KBM-7 (cell line): ENCODE measurements around the gene SLC2A9.

Source experiments
- DNase-seq: peaks from one replicate; pipeline ENCODE4 v3.0.0-alpha.2; 2015
- in situ Hi-C: fragments of 300-500 bp; cut with MboI; formaldehyde crosslinking; loops from 2 replicates; pipeline ENCODE4 v1.14.3; 2020; ENCODE audit warnings: low sequenced_read_pairs, low pct_unique_long_range_greater_than_20kb, mixed read lengths

SLC2A9 gene

GRCh38 chr4:10047967-10048366 is 26.7 kb upstream of the SLC2A9 start:
- in situ Hi-C loops = no loop called here
- no peak for DNase-seq

- no peak for DNase-seq
- in situ Hi-C loops = no loop called here
These were observed 25.2 kb upstream of the SLC2A9 start for GRCh38 chr4:10046471-10046870.

- in situ Hi-C loops = no loop called here
- no peak for DNase-seq
These were observed 24.2 kb upstream of the SLC2A9 start for GRCh38 chr4:10045481-10045880.

DNA sequence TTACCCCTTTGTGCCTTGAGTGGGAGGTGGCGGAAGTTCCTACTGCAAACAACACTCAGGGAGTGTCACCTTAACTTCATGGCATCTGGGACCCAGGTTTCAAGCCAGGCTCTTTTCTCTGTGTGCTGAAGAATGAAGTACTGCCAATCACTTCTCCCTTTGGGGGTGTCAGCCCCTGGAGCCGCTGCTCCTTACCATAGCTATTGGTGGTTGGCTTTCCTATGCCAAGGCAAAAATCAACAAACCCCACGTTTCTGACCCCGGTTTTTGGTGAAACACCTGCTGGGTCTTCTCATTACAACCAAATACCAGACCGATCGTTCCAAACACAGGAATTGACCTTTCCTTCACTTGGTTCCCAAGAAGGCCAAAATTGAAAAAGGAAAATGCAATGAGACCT is 19.7 kb upstream of the SLC2A9 start:
- in situ Hi-C loops = no loop called here
- DNase-seq = no peak

- in situ Hi-C loops = no loop called here
- DNase-seq = no peak
These were observed 19.0 kb upstream of the SLC2A9 start for GRCh38 chr4:10040049-10040892.

- DNase-seq = no peak
- in situ Hi-C loops = no loop called here
These were observed 15.6 kb upstream of the SLC2A9 start for GRCh38 chr4:10036807-10037342.

- no peak for DNase-seq
- in situ Hi-C loops = no loop called here
These were observed 13.8 kb upstream of the SLC2A9 start for GRCh38 chr4:10035130-10035529.

- in situ Hi-C loops = no loop called here
- no peak for DNase-seq
These were observed 13.4 kb upstream of the SLC2A9 start for GRCh38 chr4:10034612-10035104.

DNA sequence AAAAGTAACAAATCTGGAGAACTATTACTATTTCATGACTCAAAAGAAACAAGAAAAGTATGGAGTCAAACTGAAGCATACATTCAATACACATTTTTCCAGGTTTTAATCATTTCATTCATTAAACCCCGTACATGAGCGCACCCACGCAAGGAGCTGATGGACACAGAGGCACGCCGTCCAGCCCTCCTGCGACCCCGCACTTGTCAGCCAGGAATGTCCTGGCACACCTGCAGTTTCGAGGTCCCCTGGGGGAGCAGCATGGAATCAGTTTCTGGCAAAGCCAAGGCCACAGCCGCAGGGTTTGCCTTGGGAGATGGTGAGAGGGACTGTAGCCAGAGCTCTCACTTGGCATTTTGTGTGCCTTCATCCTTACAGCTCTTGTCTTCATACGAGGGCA is 12.8 kb upstream of the SLC2A9 start:
- DNase-seq = no peak
- in situ Hi-C loops = no loop called here

GRCh38 chr4:10033191-10033881 is 12.0 kb upstream of the SLC2A9 start:
- in situ Hi-C loops = no loop called here
- peak; percentile 54 for DNase-seq

DNA sequence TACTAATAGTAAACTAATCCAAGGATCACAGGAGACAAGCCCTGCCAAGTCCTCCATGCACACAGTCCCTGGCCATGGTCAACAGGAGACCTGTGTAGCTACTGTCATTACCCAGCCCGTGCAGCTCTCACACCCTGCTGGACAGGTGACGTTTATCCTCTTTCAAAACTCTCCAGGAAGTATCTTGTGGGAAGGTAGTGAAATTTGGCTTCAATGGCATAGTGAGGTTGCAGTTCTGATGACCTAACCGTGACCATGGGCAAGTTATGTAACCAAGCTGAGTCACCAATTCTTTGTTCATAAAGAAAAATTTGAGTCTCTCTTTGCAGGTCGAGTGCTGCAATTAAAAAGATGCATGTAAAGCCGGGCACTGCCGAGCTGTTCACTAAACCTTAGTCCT is 11.3 kb upstream of the SLC2A9 start:
- no peak for DNase-seq
- in situ Hi-C loops = no loop called here

GRCh38 chr4:10031668-10032590 is 10.6 kb upstream of the SLC2A9 start:
- in situ Hi-C loops = no loop called here
- DNase-seq = no peak

DNA sequence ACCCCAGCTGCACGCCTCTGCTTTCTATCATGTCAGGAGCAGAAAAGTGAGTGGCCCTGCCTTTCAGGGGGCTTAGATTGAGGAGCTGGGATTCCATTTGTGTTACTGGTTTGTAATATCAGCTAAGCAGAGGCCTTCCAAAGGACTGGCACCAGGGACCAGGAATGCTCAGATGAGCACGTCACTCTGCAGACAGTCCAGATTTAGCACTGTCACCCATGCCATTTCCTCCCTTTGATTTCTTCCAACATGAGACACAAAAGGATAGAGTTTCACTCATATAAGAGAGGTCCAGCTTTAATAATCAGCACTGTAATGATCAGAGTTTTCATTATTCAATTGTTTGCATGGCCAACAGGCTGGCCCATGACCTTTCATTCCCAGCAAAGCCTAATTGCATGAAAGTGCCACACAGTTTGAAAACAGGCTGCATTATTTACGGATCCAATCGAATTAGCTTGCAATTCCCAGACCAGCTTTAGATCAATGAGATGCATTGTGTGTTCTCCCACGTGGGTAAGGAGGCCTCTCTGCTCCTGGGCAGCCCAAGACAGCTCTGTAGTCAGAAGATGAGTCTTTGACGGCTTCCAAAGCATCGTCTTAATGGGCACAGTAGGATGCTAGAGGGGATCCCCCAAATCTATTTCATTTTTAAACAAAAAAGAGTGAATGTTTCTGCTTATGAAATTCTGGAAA is 9.8 kb upstream of the SLC2A9 start:
- DNase-seq = no peak
- in situ Hi-C loops = no loop called here

- DNase-seq = no peak
- in situ Hi-C loops = no loop called here
These were observed 8.1 kb upstream of the SLC2A9 start for GRCh38 chr4:10029403-10029802.

DNA sequence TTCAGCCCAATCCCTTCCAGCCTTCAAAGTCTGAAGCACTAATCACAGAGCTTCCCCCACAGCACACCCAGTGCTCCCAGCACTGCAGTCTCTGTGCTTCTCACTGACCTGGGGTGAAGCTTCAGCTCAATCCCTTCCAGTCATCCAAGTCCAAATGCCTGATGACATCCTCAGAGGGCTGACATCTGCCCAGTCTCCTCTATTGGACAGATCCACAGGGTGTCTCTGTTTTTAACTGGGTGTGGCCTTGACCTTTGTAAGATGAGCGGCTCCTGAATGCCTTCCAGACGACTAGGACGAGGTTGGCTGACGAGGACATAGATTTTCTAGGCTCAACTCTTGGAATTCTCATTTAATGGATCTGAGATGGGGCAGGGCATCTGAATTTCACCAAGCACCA is 7.6 kb upstream of the SLC2A9 start:
- no peak for DNase-seq
- in situ Hi-C loops = no loop called here

DNA sequence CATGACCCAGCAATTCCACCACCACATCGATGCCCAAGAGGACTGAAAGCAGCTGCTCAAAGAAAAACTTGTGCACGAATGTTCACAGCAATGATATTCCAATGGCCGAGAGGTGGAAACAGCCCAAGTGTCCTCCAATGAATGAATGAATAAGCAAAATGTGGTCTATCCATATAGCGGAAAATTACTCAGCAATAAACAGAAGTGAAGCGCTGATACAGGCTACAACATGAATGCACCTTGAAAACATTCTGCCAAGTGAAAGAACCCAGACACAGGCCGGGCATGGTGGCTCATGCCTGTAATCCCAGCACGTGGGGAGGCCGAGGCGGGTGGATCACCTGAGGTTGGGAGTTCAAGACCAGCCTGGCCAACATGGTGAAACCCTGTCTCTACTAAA is 5.2 kb upstream of the SLC2A9 start:
- DNase-seq = no peak
- in situ Hi-C loops = no loop called here

DNA sequence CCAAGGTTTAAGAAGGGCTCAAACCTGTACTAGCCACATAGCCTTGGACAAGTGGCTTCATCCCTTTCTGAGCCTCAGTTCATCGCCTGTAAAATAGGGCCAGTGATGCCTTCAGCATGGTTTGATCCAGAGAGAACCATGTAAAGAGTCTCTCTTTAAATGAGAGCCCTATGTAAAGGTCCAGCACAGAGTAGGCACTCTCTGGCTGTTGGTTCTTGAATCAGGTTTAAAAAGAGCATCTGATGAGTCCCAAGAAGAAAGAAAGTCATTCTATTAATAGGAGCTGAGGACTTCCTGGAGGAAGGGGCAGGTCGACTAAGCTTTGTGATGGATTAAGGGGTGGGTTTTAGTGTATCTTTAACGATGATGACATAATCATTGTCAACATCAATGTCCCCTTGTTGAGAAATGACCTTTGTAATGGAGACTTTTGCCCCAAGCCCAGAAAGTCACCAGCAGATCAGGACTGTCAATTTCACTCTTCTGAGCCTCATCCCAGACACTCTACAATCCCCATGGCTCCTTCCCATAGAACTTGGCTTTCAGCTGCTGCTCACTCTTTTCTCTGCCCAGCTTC is 4.0 kb upstream of the SLC2A9 start:
- no peak for DNase-seq
- in situ Hi-C loops = no loop called here

- in situ Hi-C loops = no loop called here
- DNase-seq = no peak
These were observed 3.0 kb upstream of the SLC2A9 start for GRCh38 chr4:10024303-10024702.
